ENCODE results near the gene AP1M1.

The AP1M1 gene

GRCh38 chr19:16207490-16208025 is 9.8 kb downstream of the AP1M1 start:
- no peak for DNase-seq (ENCODE audit: low read depth, low spot score)

DNA sequence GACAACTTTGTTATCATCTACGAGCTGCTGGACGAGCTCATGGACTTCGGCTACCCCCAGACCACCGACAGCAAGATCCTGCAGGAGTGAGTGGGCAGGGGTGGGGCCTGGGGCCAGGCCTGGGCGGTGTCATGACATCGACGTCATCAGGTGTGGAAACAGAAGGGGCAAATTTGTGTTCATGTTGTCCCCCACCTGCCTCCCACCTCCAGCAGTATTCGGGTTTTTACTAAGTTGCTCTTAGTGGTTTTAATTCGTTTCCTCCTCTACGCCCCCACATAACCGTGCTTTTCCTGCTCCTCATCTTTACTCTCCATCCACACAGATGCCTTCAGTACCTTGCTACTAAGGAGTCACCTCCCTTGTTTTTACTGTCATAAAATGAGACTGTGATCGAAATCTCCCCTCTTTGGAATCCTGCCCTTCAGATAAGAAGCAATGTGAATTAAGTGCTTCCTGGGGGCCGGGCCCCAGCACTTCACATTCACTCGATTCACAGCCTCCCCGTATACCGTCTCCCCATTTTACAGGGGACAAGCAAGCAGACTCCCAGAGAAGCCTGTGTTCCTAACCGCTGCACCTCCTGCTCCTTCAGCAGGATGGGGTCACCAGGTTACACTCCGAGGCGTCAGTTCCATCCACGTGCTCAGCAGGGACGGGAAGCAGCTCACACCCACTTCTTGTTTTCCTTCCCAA is 10.5 kb downstream of the AP1M1 start:
- no peak for DNase-seq (ENCODE audit: low read depth, low spot score)

- DNase-seq (ENCODE audit: low read depth, low spot score): no peak
Measured at GRCh38 chr19:16208847-16209665, 11.3 kb downstream of the AP1M1 start.

DNA sequence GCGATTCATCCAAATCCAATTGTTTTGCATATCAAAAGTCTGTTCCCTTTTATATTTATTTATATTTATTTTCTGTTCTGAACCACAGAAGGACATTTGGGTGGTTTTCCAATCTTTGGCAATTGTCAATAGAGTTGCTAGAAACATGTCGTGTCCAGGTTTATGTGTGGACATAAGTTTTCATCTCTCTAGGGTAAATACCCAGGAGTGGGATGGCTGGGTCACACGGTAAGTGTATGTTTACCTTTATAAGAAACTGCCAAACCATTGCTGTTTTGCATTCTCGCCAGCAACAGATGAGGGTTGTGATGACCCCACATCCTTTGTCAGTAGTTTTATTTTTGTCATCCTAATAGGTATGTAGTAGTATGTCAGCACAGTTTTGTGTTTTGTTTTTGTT is 12.5 kb downstream of the AP1M1 start:
- no peak for DNase-seq (ENCODE audit: low read depth, low spot score)

- no peak for DNase-seq (ENCODE audit: low read depth, low spot score)
Measured at GRCh38 chr19:16213076-16213475, 15.4 kb downstream of the AP1M1 start.

DNA sequence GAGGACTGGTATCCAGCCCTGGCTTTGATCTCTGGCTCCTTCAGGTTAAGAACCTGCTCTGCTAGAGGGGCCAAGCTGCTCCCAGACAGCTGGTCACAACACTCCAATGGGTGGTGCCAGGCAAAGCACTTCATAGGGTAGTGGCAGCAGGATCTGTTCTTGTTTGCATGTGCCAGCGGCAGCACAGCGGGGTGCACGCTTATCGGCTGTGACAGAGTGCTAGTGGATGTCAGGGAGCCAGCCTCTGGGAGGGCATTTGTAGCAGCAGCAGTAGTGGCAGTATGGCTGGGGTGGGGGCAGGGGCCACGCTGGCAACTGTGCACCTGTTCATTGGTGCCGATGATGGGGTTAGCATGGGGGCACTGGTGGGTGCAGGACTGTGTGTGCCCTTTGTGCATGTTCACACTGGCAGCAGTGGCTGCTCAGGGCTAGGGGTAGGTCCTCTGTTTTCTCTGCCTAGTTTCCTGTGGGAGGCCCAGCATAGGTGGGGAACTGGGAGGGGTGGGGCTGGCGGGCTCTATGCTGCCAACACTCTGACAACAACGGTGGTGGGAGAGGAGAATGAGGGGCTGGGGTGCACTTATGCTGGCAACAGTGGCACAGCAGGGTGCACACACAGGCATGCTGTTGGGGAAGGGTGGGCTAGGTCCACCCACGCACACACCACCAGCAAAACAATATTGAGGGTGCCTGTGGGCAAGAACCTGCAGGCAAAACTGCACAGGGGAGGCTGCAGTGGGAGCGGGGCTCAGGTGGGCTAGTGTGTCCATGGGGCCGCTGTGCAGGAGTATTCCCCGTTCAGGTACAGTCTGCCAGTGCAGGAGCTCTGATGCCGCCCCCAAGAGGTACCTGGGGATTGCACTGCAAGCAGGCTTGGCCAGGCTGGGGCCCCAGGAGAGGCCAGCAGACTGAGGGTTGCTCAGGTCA is 19.3 kb downstream of the AP1M1 start:
- no peak for DNase-seq (ENCODE audit: low read depth, low spot score)

- no peak for DNase-seq (ENCODE audit: low read depth, low spot score)
Measured at GRCh38 chr19:16217716-16218451, 20.2 kb downstream of the AP1M1 start.

- DNase-seq (ENCODE audit: low read depth, low spot score): no peak
Measured at GRCh38 chr19:16218851-16219250, 21.1 kb downstream of the AP1M1 start.

- DNase-seq (ENCODE audit: low read depth, low spot score): no peak
Measured at GRCh38 chr19:16222806-16223205, 25.1 kb downstream of the AP1M1 start.

DNA sequence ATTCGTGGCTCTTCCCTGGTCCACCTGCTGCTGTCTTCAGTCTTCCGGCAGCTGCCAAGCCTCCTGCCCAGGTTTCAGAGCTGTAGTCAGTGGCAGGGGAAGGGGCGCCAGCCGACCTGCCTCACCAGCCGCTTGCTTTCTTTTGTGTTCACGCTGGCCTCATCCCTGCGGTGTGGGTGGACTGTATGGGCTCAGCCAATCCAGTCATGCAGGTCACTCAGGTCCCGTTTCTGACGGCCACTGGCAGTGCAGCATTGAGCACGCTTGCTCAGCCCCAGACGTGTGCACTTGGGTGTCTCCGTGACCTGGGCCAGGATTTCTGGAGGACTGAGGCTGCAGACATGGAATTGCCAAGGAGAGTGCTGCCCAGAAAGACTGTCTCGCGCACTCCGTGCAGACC is 26.0 kb downstream of the AP1M1 start:
- DNase-seq (ENCODE audit: low read depth, low spot score): no peak

DNA sequence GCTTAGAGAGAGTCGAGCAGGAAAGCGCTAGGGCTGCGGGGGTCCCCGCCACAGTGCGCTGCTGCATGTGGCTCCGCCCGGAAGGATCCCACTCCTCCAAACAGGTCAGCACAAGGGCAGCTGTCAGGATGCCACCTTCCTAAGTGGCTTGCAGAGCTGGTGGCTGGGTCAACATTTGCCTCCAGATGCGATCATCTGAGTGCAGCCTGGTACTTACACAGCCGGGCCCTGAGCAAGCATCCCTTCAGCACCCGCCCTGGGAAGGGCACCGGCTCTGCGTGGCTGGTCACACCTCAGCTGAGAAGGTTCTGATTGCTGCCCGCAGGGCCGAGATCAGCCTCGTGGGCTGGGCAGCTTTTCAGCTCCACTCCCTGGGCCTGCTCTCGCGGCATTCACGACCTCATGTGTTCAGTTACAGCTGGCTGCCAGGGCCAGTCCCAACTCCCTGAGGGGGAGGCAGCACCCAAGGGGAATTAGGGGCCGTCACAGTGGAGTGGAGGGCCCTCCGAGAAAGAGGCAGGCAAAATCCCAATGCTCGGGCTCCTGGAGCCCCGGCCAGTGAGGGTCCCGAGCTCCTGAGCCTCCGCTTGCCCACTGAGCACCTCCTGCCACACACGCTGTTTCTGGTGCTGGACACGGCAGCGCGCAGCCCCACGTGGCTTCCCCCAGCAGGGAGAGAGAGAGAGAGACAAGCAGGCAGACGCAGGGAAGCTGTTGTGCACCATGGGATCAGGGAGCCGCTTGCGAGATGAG is 26.8 kb downstream of the AP1M1 start:
- no peak for DNase-seq (ENCODE audit: low read depth, low spot score)

DNA sequence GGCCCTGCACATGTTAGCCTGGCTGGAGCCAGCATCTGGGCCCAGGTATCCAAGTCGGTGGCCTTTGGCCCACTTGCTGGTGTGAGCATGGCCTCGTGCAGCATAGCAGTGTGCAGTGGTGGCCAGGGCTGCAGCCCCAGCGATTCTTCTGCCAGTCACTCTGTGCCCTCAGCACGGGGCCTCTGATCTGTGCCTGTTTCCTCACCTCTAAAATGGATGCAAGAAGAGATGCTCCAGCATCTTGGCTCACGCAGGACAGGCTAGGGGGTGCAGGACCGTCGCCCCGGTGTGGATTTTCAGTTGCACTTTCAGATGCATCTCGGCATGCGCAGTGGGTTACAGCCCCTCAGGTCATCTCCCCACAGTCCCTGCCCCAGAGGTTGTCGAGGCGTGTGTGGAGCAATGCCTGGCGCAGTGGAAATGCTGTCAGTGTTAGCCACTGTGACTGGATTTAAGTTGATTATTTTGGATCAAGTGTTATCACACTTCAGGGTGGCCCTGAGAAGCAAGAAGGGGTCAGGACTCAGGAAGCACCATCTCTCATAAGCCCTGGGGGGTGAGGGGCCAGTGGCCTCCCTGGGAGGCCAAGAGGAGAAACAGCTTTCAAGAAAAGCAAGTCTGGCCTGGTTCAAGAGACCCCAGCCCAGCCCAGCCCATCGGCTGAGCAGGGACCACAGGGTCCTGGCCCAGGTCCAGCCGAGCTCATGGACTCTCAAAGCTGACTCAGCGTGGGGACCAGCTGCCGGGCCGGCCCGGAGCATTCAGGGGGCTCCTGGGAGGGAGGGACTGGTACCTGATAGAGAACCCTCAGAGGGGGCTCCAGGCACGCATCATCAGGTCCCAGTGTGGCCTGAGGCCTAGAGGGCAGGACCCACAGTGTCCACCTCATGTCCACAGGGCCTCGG is 27.8 kb downstream of the AP1M1 start:
- no peak for DNase-seq (ENCODE audit: low read depth, low spot score)

- no peak for DNase-seq (ENCODE audit: low read depth, low spot score)
Measured at GRCh38 chr19:16226184-16226591, 28.5 kb downstream of the AP1M1 start.

DNA sequence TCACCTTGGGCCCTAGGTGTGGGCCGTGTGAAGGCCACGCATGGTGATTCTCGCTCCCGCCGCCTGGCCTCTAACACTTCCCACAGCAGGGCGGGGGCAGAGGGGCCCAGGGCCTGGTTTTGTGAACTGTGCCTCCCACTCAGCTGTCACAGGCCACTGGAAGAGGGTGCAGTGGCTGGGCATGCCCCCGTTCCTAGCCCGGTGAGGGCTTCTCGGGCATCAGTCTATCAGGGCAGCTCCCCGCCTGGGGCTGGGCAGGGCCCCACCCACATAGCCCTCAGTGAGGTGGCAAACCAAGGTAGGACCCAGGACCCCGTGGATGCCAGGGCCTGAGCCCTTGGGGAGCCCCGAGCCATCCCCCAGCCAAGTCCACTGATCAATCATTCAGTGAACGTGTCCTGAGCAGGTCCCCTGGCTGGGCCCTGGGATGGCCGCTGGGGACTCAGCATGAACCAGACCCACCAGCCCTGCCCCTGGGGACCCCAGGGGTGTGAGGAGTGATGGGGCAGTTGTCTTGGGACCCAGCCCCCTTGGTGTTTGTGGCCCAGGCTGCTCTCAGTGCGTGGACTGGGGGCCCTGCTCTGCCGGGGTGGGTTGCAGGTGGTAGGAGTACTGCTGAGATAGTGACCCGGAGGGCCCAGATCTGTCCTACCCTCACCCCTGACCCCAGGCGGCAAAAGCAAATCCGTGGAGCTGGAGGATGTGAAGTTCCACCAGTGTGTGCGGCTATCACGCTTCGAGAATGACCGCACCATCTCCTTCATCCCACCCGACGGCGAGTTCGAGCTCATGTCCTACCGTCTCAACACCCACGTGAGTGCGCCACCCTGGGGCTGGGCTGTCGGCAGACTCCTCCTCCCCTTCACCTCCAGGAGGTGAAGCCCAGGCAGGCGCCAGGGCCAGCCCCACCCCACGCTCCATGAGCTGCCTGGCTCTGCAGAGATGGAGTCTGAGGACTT is 29.4 kb downstream of the AP1M1 start:
- DNase-seq (ENCODE audit: low read depth, low spot score): no peak

DNA sequence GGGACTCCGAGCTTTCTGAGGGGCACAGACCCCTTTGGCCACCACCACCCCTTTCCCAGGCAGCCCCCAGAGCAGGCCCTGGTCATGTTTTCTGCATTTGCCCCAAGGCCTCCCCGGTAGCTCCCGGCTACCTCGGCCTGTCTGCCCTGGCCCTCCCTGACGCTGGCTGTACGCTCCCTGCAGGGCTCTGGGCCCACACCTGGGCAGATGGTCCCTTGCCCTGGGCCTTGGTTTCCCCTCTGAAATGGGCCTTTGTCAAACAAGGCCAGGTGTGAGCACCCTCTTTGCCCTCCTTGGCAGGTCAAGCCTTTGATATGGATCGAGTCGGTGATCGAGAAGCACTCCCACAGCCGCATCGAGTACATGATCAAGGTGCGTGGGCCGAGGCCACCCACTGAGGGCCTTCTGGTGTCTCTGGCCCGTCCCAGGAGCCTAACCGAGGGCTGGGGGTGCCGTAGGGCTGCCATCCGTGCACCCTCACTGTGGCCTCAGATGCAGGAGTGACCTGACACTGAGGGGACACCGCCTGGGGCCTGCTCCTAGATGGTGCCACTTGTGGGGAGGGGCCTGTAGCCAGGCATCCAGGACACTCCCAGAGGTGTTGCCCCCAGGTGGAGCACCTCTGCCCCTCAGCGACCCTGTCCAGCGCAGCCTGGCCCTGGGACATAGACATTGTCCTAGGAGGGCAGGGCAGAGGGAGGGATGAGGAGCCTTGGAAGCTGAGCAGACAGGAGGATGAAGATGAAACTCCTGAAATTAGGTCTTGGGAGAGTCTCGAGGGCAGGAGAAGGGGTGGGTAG is 30.3 kb downstream of the AP1M1 start:
- DNase-seq (ENCODE audit: low read depth, low spot score): no peak

- no peak for DNase-seq (ENCODE audit: low read depth, low spot score)
Measured at GRCh38 chr19:16228637-16229321, 31.1 kb downstream of the AP1M1 start.

DNA sequence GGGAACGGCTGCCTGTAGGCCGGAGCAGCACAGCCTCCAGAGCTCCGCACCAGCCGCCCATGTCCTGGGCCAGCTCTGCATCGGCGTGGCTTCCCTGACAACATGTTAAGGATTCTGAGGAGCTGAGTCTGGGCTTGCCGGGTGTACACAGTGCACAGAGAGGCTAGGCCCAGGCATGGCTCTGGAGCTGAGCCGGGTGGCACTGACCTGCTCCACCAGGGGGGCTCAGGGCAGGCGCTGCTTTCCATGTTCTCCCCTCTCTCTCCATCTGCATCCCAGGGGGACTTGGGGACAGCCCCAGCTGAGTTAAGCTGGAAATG is 31.6 kb downstream of the AP1M1 start:
- DNase-seq (ENCODE audit: low read depth, low spot score): no peak
